22Rv1 (cell line): ENCODE data around the gene DNAJC4.

Experiments
- CTCF ChIP-seq: fragments of 450-650 bp; IDR thresholded peaks from 2 replicates; pipeline ENCODE4 v1.5.1; 2017; ENCODE audit warnings: mild to moderate bottlenecking
- ZFX ChIP-seq: fragments of 450-650 bp; IDR thresholded peaks from 2 replicates; pipeline ENCODE4 v1.6.1; 2017; ENCODE audit warnings: antibody characterized with exemption, borderline replicate concordance

DNA sequence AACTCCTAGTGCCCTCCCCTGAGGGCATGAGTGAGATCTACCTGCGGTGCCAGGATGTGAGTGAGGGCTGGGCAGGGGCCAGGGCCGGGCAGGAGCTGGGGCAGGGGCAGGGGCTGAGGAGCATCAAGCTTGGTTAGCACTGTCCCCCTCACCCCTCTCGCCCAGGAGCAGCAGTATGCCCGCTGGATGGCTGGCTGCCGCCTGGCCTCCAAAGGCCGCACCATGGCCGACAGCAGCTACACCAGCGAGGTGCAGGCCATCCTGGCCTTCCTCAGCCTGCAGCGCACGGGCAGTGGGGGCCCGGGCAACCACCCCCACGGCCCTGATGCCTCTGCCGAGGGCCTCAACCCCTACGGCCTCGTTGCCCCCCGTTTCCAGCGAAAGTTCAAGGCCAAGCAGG lies 10.1 kb upstream of the DNAJC4 start:
- no peak for TF ChIP-seq CTCF
- no peak for TF ChIP-seq ZFX
